GM19467 (cell line): ENCODE measurements around the gene BTBD9.

ENCODE experiments used
- ATAC-seq: cut with Tn5 transposase; IDR thresholded peaks from one replicate; pipeline ENCODE4 v1.9.1; 2021; ENCODE audit warnings: mild to moderate bottlenecking, moderate library complexity; ENCODE audit not compliant: unreplicated experiment

The BTBD9 gene

DNA sequence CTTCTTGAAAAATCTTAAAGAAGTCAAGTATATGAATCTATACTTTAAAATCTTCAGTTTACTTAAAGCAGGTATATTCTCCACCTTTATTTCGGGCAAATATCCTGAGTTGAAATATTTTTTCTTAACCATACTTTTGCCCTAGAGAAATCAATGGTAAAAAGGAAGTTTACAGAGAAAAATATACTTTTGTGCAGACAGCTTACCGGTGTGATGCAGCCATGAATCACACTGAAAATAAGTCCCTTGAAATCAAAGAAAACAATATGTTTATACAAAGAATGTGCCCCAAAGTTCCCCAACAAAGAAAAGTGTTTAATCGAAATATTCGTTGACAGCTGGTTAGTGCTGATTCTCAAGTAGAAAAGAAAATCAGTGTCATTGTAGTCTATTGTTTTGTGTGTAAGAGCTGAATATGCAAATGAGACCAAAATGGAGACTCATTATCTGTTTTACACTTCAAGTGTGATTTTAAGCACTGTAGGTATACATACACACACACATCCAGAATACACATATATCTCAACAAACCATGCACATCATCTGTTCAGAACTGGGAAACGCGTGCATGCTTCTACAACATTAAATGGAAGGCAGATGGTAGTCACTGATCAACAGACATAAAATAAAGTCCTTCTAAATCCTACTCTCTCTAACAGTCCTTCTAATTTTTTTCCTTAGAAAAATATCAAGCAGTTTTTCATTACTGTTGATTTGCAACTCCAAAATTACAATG lies 73.3 kb downstream of the BTBD9 start:
- no peak for ATAC-seq

DNA sequence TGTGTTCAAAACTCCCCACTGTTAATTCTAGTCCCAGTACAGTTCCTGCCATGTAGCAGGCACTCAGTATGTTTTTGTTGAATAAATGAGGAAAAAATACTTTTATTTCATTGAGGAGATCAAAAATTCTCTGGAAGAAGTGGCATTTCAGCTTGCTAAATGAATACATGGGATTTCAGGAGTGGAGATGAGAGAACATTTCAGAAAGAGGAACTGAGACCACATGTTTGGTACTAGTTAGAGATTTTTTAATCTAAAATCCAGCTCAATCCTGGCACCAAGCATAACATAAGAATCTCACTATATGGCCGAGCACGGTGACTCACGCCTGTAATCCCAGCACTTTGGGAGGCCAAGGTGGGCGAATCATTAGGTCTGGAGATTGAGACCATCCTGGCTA lies 75.4 kb downstream of the BTBD9 start:
- no peak for ATAC-seq

DNA sequence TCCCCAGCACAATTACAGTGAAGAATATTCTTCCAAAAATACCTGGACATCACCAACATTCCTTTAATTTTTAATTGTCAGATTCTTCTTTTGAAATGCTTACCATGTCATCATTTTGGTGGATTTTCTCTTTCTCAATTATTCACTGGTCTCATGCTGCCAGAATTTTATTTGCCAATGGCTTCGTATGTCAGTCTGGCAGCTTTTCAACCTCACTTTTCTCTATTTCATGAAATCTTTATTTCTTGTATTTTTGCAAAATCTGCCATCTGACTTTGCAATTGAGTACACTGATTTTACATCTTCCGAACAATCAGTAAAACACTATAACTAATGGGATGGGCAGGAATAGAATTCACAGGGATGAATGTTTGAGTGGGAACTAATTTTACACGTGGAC lies 84.1 kb downstream of the BTBD9 start:
- ATAC-seq: no peak

DNA sequence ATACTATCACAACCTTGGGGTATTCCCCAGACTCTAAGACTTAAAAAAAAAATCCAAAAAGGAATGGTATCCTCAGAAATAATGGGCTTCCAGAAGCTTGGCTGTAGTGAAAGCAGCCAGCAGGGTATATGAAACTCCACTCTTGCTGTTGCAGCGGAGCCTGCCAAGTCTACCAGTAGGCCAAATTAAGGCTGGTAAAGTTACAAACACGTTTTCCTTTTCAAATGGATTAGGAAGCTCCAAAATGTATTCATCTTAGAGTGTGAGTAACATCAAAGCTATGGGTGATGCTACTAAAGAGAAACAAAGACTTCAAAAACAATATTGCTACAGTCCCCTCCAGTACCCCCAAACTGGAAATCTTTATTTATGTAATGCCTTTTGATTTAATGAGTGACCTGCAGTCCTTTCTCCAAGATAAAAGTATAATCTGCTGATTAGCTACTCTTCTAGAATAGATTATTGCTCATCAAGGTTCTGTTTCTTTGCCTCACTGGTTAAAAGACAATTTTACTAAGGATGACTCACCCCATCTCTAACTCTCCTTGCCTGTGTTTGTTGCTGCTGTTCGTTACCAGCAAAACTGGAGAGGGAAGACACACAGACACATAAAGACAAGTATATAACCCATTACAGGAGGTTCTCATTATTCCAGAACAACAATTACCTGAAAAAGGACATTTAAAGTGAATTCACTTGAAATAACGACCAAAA lies 84.9 kb downstream of the BTBD9 start:
- ATAC-seq: no peak

GRCh38 chr6:38554014-38554413 lies 85.7 kb downstream of the BTBD9 start:
- ATAC-seq: no peak

GRCh38 chr6:38552121-38552520 lies 87.6 kb downstream of the BTBD9 start:
- peak; percentile 64 for ATAC-seq

DNA sequence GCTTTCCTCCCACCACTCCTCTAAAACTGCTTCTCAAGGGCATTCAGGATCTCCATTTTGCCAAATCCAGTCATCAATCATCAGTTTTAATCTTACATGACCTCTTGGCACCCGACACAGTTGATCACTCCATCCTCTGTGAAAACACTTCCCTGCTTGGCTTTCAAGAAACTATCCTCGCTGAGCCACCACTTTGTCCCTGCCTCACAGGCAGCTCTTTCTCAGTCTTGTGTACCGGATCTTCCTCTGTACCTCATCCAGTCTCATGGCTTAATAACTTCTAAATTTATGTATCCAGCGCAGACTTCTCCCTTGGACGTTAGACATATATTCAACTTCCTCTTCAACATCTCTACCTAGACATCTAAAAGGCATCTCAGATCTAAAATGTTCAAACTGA lies 89.9 kb downstream of the BTBD9 start:
- no peak for ATAC-seq

- no peak for ATAC-seq
These were observed 90.5 kb downstream of the BTBD9 start for GRCh38 chr6:38549180-38549579.

- ATAC-seq: no peak
These were observed 96.7 kb downstream of the BTBD9 start for GRCh38 chr6:38543022-38543421.

- no peak for ATAC-seq
These were observed 97.7 kb downstream of the BTBD9 start for GRCh38 chr6:38542031-38542430.

DNA sequence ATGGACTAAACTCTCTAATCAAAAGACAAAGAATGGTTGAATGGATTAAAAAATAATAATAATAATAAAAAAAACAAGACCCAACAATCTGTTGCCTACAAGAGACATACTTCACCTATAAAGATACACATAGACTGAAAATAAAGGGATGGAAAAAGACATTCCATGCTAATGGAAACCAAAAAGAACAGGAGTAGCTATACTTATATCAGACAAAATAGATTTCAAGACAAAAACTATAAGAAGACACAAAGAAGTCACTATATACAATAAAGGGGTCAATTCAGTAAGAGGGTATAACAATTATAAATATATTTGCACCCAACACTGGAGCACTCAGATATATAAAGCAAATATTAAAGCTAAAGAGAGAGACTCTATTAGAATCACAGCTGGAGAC lies 106.7 kb downstream of the BTBD9 start:
- ATAC-seq: no peak

- no peak for ATAC-seq
These were observed 108.6 kb downstream of the BTBD9 start for GRCh38 chr6:38531134-38531533.

DNA sequence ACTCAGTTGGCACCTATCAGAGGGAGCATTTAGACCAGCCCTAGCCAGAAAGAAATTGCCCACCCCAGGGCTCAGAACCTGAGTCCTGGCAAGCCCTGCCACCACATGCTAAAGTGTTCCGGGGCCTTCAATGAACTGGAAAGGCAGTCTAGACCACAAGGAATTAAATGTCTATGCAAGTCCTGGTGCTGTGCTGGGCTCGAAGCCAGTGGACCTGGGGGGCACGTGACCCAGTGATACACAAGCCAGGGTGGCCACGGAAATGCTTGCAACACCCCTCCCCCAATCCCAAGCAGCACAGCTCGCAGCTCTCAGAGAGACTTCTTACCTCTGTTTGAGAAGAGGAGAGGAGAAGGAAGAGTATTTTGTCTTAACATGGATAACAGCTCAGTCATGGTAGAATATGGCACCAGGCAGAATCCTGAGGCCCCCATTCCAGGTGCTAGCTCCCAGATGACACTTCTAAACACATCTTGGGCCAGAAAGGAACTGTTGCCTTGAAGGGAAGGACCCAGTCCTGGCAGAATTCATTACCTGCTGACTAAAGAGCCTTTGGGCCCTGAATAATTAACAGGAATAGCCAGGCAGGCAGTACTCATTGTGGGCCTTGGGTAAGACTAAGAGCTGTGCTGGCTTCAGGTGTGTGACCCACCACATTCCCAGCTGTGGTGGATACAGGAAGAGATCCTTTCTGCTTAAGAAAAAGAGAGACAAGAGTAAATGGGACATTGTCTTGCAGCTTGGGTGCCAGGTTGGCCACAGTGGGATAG lies 111.3 kb downstream of the BTBD9 start:
- ATAC-seq: no peak

GRCh38 chr6:38527371-38527770 lies 112.4 kb downstream of the BTBD9 start:
- no peak for ATAC-seq

DNA sequence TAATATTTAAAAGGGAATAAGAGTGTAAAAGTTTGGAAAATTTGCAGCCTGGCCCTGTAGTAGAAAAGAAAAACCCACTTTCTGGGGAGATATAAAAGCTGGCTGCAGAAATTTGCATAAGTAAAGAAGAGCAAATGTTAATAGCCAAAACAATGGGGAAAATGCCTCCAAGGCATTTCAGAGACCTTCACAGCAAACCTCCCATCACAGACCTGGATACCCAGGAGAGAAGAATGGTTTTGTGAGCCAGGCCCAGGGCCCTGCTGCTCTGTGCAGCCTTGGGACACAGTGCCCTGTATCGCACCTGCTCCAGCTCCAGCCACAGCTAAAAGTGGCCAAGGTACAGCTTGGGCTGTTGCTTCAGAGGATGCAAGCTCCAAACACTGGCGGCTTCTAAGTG lies 113.8 kb downstream of the BTBD9 start:
- no peak for ATAC-seq

DNA sequence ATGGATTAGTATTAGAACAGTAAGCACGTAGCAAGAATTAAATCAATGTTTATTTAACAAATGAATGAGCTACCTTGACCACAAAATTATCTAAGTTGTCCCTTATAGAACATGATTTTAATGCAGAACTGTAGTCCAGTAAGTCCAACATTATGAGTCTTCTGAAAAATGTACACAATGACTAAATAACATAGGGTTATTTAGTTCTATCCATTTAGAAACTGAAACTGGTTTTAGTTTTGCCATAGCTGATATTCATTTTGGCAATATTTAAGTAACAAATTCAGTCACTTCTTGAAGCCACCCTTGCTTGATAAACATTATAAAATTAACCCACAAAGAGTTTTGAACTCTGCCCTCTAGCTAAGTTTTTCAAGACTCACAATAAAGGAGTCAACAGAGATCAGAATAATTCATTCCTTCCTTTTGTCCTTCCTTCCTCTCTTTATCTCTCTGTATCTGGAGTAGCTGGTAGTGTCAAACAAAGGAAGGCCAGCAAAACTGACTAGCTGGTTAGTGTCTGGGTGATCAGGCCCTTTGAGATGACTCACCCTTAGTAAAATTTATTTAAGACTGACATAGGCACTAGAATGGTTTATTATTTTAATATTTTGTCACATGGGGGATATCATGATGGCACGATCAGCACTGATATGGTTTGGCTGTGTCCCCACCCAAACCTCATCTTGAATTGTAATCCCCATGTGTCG lies 115.1 kb downstream of the BTBD9 start:
- no peak for ATAC-seq

- ATAC-seq: no peak
These were observed 117.4 kb downstream of the BTBD9 start for GRCh38 chr6:38522322-38522721.

- ATAC-seq: no peak
These were observed 121.0 kb downstream of the BTBD9 start for GRCh38 chr6:38518511-38519304.

GRCh38 chr6:38517005-38517404 lies 122.7 kb downstream of the BTBD9 start:
- no peak for ATAC-seq

DNA sequence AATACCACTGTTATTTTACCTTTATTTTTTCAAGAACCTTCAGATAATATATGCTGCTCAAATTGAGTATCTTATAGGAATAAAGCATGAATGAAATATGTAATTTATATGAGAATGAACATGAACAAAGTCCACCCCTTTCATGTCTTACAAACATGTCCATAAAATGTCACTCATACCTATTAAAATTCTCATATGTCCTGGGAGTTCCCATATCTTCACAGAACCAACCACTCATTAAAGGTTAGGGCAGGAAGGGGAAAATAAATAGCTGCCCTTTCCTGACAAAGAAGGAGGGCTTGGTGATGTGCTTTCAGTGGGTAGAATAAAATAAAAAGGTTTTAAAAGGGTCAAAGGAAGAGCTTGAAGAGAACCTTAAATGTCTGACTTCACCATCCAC lies 125.3 kb downstream of the BTBD9 start:
- ATAC-seq: no peak
